AG08396 (cell line): ENCODE data around the gene EZH1.

Experiments
- DNase-seq: peaks from one replicate; pipeline ENCODE4 v3.0.0; 2012; ENCODE audit warnings: low spot score, mixed read lengths

The EZH1 gene

GRCh38 chr17:42744806-42745617 lies at the start of gene EZH1:
Gene EZH1 (minus strand): TSS chr17:42745040. CDS start chr17:42728941, 16,099 bp downstream.
- DNase-seq, result peak; percentile 100

GRCh38 chr17:42792545-42792944 lies 47.7 kb upstream of the EZH1 start:
- no peak for DNase-seq

GRCh38 chr17:42791948-42792347 lies 47.1 kb upstream of the EZH1 start:
- DNase-seq, result no peak

GRCh38 chr17:42787266-42787665 lies 42.4 kb upstream of the EZH1 start:
- DNase-seq, result no peak

GRCh38 chr17:42784811-42785592 lies 40.2 kb upstream of the EZH1 start:
- DNase-seq, result no peak

- DNase-seq, result no peak
Observed at GRCh38 chr17:42784409-42784808, 39.6 kb upstream of the EZH1 start.

GRCh38 chr17:42783791-42784138 lies 38.9 kb upstream of the EZH1 start:
- DNase-seq, result no peak

- peak; percentile 68 for DNase-seq
Observed at GRCh38 chr17:42783062-42783790, 38.4 kb upstream of the EZH1 start.

- peak; percentile 36 for DNase-seq
Observed at GRCh38 chr17:42782166-42783061, 37.6 kb upstream of the EZH1 start.

GRCh38 chr17:42781639-42782165 lies 36.9 kb upstream of the EZH1 start:
- DNase-seq, result no peak

GRCh38 chr17:42780851-42781638 lies 36.2 kb upstream of the EZH1 start:
- peak; percentile 42 for DNase-seq

GRCh38 chr17:42779936-42780850 lies 35.4 kb upstream of the EZH1 start, which contains the start of gene WNK4:
Gene WNK4 (plus strand): TSS chr17:42780610. CDS start chr17:42780699, 89 bp downstream.
- DNase-seq, result peak; percentile 79

- DNase-seq, result no peak
Observed at GRCh38 chr17:42779304-42779935, 34.6 kb upstream of the EZH1 start.

- no peak for DNase-seq
Observed at GRCh38 chr17:42778570-42778969, 33.7 kb upstream of the EZH1 start.

- DNase-seq, result no peak
Observed at GRCh38 chr17:42775534-42776098, 30.8 kb upstream of the EZH1 start.

- DNase-seq, result peak; percentile 49
Observed at GRCh38 chr17:42774066-42774745, 29.4 kb upstream of the EZH1 start.

- DNase-seq, result peak; percentile 89
Observed at GRCh38 chr17:42773290-42774035, 28.6 kb upstream of the EZH1 start, which contains the start of gene VPS25. Gene VPS25 (plus strand): TSS chr17:42773449. CDS start chr17:42773476, 27 bp downstream.
